Measurements from ENCODE around the gene ZBTB16.

Gene ZBTB16

DNA sequence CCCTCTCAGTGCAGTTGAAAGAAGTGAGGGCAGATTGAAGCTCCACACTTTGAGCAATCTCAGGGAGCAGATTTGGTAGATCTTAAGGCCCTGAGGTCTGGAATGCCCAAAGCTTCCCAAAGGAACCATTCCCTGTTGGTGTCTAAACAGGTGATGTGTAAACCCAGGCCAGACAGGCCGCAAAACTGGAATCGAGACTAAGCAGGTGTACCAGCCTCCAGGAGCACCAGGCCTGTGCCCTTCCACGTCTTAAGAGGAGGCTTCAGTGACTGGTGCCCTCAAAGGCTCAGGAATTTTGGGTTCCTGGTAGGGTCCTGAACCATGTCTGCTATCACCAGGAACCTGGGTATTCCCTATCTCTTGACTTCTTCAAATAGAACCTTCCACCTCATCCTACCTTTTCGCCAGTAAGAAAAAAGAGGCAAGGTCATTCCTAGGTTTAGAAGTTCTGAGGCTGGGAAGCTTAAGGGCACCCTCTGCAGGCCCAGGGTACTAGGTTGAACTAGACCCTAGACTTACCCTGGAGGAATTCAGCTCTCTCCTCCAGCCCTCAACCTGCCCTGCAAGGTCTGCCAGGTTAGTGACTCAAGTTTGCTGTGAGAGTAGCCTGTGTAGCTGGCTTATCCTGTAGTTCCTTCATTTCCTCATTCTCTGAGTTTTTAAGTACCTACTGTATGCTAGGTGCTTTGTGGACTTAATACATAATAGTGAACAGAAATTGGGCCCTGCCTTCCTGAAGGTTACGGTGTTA is 136.6 kb downstream of the ZBTB16 start:
- FAIRE-seq (no peak), DNase-seq (ENCODE audit: insufficient read length, low spot score) (no peak)

DNA sequence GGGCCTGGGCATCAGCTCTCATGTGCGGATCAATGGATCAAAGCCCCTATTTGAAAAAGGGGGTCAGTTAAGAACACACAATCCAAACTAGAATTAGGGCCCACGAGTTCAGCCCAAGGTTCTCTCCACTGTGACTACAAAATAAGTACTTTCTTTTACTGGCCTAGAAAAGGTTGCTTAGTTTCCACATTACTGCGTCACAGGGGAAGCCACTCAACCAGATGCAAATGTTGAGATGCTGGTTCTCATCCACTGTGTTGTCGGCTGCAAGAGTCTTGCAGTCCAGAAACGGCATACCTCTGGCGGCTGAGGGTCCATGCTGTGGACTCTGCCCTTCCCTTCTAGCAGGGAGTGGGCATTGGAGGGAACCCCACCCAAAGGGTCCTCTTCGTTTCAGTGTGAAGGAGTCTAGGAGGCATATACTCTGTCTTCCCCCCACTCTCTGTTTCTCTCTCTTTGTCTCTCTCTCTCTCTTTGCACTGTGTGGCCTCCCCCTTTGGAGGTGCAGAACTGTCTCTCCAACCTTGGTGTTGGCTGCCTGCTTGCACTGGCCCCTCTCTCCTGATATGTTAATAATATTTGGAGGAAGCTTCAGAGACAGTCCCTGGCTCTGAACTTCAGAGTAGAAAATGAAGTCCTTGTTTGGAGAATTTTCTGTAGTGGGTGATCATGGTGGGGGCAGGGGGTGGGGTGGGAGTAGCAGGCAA is 137.6 kb downstream of the ZBTB16 start:
- FAIRE-seq (no peak), DNase-seq (ENCODE audit: insufficient read length, low spot score) (no peak)

DNA sequence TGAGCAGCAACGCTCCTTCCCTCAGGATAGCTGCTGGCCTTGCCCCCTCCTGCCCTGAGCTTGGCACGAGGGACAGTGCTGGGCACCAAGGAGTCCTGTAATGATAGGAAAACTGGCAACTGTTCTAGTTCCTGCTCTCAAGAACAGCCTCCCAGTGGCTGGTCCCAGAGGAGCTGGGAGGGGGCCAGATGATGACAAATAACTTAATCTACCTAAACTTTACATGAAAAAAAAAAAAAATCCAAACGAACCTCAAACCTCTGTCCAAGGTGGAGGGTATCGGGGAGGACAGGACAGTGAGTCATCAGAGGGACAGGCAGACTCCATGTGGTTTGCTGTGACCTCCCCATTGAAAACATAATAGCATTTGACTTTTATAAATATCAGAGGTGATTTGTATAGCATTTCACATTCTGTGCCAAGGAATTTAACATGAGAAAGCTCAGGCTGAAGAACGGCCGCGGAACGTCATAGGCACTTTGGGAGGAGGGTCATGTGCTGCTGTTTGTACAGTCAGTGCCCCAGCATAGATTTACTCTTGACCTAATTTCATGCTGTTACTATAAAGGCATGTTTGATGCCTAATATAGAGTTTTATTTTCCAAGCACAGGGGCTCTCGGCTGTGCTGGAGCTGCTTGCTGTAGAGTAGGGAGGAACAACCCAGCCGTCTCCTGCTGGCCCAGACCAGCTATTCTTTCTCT is 138.4 kb downstream of the ZBTB16 start:
- DNase-seq (ENCODE audit: insufficient read length, low spot score), result no peak
- FAIRE-seq, result no peak

DNA sequence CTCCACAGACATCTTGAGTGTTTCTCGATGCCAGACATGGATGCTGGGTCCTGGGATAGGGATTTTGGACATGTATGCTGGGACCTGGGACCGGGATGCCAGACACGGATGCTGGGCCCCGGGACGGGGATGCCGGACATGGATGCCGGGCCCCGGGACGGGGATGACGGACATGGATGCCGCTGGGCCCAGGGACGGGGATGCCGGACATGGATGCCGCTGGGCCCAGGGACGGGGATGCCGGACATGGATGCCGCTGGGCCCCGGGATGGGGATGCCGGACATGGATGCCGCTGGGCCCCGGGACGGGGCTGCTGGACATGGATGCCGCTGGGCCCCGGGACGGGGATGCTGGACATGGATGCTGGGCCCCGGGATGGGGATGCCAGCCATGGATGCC is 139.5 kb downstream of the ZBTB16 start:
- DNase-seq (ENCODE audit: insufficient read length, low spot score) (no peak), FAIRE-seq (no peak)

DNA sequence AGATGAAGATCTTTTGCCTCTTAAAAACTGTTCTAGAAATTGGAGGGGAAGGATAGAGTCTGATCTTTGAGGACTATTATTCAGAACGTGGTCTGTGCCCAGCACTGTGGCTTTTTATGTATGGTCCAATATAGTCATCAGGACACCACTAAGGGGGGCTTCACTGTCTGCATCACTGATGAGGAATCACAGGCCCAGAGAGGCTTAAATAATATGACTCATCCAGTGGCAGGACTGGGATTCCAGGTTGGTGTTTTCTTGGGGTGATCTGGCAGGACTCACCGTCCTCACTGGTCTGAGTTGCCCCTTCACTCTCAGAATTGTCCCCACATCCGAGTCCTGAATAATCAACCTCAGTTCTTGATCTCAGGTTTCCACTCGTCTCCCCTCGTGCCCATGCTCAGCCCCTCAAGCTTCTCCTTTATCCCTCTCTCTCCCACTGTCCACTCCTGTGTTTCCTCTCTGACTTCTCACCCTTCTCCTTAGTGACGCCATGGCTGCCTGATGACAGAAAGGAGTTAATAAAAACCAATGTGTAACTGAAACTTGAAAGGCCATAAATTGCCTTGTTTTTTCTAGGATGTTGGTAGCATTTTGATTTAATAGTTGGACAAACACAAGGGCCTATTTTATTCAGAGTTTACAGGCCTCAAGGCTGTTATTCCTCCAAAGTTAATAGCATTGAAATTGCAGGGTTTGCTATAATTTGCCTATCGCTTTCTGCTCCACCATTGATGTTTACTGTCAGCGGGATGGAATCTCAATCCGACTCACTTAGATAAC is 141.0 kb downstream of the ZBTB16 start:
- DNase-seq (ENCODE audit: insufficient read length, low spot score) (no peak), FAIRE-seq (no peak)

DNA sequence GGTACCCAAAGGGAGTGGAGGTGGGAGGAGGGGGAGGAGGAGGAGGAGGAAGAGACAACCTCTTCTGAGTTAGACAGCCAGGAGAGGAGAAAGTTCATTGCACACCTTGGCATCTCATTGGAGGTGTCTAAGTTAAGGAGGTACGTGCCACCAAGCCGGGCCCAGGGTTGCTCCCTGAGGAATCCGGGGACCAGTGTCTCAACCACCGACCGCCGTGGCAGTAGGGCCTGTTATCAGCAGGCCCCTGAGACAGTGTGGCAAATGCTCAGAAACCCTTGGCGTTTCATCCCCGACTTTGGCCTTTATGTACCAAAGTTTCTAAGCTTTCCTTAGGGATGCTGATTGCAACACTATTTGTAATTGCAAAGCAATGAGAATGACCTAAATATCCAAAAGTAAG is 141.7 kb downstream of the ZBTB16 start:
- DNase-seq (ENCODE audit: insufficient read length, low spot score) (no peak), FAIRE-seq (no peak)

DNA sequence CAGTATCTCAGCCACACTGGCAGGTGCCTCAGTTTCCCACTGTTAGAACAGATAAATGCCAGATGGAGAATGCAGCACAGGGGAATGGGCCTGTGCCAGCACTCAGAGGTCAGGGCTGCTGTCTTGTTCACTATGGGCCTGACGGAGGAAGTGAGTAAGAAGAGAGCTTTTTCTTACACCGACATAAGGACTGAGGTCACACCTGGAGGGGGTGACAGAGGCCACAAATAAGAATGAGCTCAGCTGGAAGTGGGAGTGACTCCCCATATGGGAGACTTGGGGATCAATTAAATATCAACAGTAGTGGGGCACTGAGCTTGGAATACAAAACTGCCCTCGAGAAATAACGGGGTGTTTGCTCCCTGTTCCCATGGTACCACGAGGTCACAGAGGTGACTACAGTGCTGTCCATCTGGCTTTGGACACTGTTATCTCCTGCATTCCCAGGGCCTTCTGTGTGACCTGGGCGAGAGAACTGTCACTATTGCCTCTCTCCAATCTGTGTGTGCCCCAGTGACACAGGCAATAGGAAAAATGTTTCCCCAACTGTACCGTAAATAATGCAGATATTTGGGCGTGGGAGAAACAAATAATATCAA is 142.6 kb downstream of the ZBTB16 start:
- no peak for FAIRE-seq
- DNase-seq (ENCODE audit: insufficient read length, low spot score), result no peak

DNA sequence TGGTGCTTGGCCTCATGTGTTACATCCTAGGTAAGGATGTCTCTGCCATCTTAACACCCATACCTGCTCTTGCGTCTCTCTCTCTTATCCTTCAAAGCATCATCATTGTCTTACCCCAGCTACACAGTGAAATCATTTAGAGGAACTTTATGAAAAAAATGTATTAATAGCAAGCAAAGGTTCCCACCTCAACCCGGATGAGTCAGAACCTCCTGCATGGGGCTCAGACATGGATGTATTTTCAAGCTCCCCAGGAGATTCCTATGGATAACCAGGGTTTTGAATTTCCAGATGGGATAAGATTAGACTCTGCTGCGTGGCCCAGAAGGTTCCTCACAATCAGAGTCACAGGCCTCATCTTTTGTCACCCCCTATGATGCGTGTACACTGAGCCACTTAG is 147.6 kb downstream of the ZBTB16 start:
- DNase-seq (ENCODE audit: insufficient read length, low spot score) (no peak), FAIRE-seq (no peak)

DNA sequence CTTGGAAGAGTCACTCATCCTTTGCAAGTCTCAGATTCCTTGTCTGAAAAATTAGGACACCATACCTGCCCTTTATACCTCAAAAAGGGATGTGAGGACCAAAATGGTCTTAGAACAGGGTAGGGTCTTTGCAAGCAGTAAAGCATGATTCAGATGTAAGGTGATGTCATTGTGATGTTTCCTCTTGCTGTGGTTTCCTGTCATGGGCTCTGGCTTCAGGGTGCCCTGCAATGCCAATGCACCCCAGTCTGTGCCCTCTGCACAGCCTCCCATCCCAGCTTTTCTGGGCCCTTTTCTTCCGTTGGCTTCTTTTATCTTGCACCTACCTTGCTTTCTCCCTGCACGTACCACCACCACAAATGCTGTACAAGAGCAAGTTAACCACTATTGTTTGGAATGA is 148.9 kb downstream of the ZBTB16 start:
- FAIRE-seq, result no peak

DNA sequence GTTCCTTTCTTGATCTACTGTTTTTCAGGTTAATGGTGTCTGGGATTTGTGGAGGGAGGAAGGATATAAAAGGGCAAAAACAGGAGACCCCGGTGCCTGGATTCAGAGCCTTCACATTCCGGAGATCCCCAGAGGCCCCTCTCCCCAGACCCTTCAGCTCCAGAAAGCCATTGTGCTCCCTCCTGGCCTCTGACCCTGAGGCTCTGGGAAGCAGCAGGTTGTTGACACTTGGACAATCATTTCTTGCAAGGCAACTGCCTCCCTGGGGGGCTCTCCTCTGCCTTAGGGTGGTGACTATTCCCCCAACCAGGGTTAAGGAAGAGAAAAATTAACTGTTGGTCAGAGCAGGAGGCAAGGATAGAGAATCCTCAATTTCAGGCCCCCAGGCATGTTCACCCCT is 149.8 kb downstream of the ZBTB16 start:
- no peak for FAIRE-seq
- DNase-seq (ENCODE audit: insufficient read length, low spot score), result no peak

More for the DNA sequence above, 148.9 kb downstream of the ZBTB16 start:
- DNase-seq (ENCODE audit: insufficient read length, low spot score), result no peak

DNA sequence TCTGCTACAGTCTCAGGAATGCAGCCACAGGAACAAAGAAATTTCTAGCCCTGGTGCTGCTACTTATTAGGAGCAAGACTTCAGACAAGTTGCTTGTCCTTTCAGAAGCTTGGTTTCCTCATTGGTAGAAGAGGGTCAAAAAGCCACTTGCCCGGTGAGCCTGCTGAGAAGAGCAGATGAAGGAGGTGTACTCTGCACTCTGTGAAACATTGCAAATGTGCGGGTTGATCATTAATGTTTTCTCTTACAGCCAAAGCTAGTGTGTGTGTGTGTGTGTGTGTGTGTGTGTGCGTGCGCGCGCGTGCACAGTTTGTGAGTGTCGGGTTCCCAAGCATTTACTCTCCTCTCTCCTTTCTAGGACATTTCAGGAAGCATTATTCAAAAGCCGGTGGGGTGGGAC is 150.4 kb downstream of the ZBTB16 start:
- DNase-seq (ENCODE audit: insufficient read length, low spot score), result no peak
- no peak for FAIRE-seq

DNA sequence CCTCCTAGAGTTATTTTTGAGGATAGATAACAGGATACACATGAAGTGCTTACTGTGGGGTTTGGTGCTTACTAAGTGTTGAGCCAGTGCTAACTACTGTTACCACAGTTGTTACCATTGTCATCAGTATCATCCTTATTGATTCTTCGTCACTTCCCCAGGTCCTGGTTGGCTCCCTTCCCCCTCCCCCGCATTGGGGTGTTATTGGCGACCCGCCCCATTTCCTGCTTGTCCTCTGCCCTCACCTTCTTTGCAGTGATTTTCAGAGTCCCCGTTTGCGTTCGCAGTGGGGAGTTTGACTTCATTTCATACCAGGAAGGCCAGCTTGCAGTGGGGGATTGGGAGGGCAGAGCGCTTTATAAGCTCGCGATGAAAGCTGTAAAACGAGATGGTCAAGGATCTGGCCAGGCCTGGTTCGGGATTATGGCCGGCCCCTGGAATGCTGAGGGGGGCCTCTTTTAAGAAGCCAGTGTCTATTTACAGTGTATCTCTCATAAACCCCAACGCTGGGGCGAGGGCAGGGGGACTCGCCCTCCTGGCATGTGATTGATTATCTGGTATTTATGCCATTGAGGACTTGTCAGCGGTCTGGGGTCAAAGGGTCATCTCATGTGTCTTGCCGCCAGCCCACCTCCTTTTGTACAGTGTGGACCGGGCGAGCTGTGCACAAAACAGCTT is 152.1 kb downstream of the ZBTB16 start:
- no peak for FAIRE-seq
- no peak for DNase-seq (ENCODE audit: insufficient read length, low spot score)

DNA sequence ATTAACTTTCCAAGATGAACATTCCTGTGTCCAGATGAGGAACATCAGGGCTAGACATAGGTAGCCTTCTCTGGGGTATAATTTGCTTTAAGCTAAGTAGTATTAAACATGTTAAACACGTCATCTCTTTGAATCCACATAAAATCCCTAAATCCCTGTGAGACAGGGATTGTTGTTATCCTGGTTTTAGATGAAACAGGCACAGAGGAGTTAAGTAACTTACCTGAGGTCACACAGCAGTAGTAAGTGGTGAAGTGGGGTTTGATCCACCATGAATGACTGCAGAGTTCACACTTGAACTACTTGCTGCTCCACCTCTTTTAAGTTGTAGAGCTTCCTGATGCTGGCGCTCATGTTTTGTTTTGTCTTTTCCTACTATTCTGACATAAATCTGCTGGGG is 154.1 kb downstream of the ZBTB16 start:
- no peak for FAIRE-seq
- DNase-seq (ENCODE audit: insufficient read length, low spot score), result no peak

DNA sequence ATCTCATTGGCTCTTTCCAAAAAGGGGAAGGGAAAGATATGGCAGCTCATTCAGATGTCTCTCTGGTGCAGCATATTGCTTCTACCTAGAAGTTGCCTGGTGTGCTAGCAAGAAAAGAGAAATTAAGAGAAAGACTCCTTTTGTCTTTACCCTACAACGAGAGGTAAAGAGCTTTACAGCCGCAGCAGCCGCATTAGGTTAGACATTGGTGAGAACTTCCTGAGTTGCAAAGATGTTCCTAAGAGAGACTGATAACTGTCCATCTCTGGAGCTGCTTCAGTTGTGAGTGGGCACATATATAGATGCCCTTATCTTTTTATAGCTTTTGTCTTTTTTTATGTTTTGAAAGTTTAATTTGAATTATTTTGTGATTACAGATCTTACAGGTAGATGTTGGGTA is 155.9 kb downstream of the ZBTB16 start:
- no peak for DNase-seq (ENCODE audit: insufficient read length, low spot score)
- no peak for FAIRE-seq

DNA sequence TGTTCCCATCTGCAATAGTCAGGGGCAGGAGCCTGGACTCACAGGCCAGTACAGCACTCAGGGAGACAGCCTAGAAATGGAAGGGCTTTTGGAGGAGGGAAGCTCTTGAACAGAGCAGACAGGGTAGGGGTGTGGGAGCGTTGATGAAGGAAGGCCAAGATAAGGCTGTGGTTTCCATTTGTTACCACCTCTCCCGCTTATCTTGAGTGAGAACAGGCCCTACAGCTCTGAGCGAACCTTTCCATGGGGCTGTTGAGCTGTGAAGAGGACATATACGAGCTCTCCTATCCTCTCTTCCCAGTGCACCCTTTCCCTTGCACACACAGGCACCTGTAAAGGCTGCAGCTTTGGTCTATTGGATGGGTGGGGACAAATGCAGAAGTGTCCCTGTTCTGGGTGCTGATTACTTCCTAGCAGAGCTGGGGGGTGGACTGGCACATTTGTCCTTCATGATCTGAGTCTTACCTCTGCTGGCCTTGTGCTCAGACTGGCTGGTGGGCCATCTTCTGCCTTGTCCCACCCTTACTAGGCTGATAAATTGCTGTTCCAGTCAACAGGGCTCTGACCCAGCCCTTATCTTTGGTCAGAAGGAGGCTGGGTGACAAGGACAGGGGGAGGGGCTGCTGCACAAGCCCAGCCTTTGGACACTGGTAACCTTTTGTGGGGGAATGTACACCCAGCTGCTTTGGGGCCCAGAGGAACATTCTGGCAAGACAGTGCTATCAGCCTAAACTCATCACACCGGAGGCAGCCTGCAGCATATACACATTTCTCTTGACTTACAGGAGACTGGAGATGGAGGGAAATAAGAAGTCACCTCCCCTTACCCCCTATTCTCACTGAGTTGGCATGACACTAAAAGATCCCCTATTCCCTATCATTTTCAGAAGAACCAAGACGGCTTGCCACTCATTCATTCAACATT is 156.6 kb downstream of the ZBTB16 start:
- DNase-seq (ENCODE audit: insufficient read length, low spot score), result no peak
- FAIRE-seq, result no peak

DNA sequence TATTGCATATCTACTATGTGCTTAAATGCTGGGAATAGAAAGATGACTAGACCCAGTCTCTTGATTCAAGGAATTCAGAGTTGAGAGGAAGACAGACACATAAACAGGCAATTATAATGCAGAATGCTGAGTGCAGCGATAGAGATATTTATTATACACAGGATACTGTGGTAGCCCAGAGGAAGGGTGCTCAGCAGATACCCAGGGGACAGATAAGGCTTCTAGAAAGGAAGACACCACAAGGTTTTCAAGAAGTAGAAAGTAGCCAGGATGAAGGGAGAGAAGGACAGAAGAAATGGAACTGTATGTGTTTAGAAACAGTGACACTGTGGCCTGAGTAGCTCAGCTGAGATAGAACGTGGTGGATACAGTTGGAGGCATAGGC is 157.3 kb downstream of the ZBTB16 start:
- DNase-seq (ENCODE audit: insufficient read length, low spot score) (no peak), FAIRE-seq (no peak)

DNA sequence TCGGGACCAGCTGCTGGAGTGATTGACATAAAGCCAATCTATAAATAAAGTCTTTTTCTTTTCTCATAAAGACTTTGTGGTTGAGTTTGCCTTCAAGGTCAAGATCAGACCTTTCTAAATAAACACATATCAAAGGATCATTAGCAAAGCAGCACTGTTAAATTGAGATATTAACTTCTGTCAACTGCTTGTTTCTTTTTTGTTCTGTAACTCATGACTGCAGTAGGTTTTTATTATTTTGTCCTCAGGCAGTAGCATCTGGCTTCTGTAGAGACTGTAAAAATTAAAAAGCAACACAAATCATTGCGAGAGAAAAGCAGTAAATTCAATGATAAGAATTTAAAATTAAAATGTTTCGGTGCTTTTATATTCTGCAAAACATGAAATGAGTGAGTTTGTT is 159.0 kb downstream of the ZBTB16 start:
- DNase-seq (ENCODE audit: insufficient read length, low spot score) (no peak), FAIRE-seq (no peak)

DNA sequence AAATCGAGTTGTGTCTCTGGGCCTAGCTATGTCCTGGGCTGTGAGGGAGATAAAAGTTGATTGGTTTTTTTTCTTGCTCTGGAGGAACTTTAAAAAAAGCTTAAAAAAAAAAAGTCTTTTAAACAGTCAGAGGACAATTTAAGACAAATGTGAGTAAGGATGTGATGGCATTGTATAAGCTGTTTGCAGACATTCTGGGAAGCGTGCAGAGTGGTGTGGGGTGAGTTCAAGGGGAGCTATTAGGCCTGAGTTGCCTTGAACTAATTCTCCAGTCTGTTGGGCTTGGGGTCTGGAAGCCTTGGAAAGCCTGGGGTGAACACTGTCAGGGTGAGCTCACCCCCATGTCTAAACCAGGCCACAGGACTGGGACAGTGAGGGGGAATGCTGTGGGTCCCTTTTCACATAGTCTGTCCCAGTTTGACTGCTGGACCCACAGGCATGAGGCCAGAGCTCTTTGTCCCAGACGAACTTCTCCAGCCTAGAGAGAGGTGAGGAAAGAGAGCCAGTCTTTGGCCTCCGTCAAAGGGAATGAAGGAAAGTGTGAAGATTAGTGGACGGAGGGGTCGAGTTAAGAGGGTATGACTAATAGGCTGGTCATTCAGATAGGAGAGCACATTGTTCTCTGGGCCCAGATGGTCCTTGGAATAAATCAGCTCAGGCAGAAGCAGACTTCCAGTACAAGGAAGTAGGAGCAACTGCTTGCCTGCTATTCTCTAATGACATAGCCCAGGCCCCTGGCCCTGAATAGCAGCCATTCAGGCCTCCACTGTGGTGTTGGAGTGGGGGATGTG is 160.2 kb downstream of the ZBTB16 start:
- FAIRE-seq (no peak), DNase-seq (ENCODE audit: insufficient read length, low spot score) (no peak)
